ENCODE results near the gene GTF2H2C_2.
"Not testable (repeated sequence)": the region's sequence is repeated elsewhere in the genome, so short reads cannot be mapped to it uniquely, and the experiment has no call there.

GTF2H2C_2 gene

DNA sequence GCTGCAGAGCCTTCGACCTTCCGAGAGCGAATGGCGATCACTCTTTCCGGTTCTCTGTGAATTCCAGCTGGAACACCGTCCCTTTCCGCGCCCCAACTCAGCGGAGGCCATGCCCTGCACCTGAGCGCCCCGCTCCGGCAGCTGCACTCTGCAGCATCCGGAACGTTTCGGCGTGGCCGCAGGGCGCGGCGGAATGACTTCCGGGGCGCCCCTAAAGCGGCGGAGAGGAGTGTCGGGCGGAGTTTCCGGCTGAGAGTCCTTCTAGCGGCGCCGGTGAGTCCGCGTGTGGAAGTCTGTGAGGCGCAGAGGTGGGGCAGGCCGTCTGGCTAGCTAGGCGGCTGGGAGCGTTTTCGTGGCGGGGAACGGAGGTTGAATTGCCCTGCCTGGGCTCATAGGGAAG lies at the start of gene GTF2H2C_2:
GTF2H2C_2 (plus strand) TSS at position 252 of the 400 bp plus-strand sequence.
- DNase-seq (ENCODE audit: low spot score) = not testable (repeated sequence)

DNA sequence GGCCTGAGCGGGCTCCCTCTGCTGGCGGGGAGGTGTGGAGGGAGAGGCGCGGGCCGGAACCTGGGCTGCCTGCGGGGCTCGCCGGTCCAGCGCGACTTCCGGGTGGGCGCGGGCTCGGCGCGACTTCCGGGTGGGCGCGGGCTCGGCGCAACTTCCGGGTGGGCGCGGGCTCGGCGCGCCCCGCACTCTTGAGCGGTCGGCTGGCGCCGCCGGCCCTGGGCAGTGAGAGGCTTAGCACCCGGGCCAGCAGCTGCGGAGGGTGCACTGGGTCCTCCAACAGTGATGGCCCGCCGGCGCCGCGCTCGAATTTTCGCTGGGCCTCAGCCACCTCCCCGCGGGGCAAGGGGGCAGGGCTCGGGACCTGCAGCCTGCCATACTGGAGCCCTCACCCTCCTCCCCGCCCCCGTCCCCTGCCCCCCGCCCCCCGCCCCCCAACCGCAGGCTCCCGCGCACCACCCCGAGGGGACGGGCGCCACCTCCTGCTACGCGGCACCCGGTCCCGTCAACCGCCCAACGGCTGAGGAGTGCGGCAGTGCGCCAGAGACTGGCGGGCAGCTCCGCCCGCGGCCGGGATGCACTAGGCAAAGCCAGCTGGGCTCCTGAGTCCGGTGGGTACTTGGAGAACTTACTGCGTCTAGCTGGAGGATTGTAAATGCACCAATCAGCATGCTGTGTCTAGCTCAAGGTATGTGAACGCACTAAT lies 14.0 kb upstream of the GTF2H2C_2 start:
- DNase-seq (ENCODE audit: low spot score) = not testable (repeated sequence)

DNA sequence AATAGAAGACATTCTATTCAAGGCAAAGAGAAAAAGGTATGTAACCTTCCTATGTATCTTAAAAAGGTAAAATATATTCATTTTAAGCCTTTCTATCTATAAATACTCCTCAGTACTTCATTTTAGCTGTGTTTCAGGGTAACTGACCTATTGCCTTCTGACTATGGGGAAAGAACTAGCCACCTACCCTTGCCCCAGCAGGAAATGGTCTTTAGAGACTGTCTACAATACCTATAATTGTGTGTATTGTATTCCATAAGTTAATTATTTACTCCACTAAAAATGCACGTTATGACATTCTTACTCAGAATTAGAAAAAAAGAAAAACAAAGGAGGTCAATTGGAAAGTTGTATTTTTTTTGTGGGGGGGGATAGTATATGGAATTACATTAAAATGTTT lies 6.2 kb downstream of the GTF2H2C_2 start:
- not testable (repeated sequence) for DNase-seq (ENCODE audit: low spot score)

DNA sequence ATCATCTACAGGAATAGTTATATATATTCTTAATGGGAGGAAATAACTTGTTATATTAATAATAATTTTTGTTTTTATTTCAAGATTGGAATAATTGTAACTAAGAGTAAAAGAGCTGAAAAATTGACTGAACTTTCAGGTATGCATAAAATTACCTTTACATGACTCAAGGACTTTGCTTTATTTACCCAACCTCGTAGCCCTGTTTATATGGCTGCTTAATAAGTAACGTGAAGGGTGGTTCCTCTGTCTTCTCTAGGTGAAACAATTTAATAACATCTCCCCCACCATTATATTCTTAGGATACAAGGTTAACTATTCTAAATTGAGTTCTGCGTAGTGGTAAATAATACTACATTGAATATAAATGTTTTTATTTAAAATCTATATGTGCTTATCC lies 8.0 kb downstream of the GTF2H2C_2 start:
- not testable (repeated sequence) for DNase-seq (ENCODE audit: low spot score)

DNA sequence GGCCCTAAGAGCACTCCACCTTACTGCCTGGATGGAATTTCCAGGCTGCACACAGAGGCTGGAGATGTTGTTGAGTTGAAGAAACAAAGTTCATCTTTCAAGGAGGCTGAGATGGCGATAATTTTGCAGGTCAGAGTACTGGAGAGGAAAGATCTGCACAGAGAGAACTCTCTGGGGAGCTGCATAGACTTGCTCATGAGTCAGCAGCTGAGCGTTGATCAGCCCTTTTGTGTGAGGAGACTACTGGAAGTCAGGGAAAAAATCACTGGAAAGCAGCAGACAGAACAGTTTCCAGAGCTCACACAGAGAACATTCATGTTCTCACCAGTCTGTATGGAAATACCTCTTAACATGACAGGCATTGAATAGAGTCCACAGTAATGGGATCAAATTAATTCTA lies 23.4 kb downstream of the GTF2H2C_2 start:
- not testable (repeated sequence) for DNase-seq (ENCODE audit: low spot score)

DNA sequence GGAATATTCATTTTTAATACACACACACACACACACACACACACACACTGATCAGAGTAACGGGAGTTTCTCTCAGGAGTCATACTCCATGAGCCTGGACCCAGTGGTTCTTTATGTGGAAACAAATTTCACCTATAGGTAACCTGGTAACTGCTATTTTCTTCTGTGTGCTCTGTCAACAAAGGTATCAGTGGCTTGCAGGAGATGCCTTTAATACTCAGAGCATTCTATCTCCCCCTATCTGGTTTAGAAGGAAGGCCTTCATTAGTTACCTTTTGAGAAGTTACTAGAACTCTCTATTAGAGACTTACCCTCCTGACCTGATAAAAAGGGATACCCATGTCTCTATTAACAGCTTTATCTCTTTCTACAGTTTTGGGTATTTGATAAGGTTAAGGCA lies 34.4 kb downstream of the GTF2H2C_2 start:
- DNase-seq (ENCODE audit: low spot score) = not testable (repeated sequence)

DNA sequence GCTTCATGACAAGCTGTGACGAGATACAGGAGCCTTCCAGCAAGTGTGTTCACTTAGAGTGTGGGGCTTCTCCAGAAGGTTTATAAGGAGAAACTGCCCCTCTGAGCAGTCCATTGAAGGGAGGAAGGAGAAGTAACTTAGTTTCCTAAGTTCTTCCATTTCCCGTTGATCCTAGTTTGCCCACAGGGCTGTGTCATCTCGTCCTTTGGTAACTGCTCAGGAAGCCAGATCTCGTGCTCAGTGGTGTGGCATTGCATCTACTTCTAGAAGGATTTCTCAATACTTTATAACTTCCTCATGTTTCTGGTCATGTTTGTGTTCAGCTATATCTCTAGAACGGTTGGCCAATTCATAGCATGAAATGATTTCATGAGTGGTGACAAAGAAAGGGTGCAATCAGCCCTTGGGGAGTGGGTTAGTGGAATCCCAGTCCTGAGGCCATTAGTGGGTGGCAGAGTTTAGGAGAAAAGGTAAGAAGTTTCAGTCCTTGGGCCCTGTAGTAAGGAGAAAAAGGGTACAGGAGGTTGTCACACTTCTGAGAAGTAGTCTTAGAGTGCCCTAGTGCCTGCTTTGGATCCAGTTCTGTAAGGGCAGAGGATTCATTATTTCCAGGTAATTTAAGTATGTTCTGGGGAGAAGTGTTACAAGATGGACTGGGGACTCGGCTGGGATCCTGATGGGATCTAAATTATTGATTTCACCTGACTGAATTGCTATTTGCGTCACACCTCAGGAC lies 36.2 kb downstream of the GTF2H2C_2 start:
- not testable (repeated sequence) for DNase-seq (ENCODE audit: low spot score)

DNA sequence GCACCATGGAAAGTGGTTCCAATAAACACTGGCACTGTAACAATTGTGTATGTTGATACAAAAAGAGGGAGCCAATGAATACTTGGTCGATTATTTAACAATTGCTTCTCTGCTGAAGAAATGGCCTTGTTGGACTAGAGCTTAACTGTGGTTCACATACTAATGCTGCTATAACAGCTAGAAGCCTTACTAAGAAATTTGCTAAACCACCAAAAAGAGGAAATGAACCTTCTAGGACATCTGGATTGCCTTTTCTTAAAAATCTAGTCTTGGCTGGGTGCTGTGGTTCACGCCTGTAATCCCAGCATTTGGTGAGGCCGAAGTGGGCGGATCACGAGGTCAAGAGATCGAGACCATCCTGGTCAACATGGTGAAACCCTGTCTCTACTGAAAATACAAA lies 41.9 kb downstream of the GTF2H2C_2 start:
- not testable (repeated sequence) for DNase-seq (ENCODE audit: low spot score)

DNA sequence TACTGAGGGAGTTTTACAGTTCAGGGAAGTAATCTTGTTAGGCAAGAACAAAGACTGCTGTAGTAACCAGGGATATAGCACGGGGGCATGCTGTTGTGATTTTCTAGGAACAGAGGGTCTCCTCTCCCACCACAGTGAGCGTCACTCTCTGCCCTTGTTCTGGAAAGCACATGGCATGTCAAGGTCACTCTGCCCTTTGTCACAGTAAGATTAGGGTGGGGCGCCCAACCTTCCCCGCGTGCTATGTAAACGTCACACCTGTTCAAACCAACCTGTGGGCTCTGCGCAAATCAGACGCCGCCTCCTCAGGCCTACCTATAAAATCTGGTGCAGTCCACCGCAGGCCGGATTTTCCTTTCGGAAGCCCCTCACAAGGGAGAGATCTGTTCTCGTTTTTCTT lies 44.0 kb downstream of the GTF2H2C_2 start:
- DNase-seq (ENCODE audit: low spot score) = peak; percentile 1

DNA sequence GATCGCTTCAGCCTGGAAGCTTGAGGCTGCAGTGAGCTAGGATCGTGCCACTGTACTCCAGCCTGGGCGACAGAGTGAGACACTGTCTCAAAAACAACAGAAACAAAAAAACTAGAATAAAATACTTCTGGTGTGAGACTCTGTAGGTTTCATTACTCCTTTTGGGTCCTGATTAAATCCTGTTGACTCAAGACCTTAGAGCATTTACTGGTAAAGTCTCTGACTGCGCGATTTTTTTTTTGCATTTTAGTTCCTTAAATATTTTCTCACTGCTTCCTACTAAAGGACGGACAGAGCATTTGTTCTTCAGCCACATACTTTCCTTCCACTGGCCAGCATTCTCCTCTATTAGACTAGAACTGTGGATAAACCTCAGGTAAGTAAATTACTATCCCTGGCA lies 46.8 kb downstream of the GTF2H2C_2 start:
- not testable (repeated sequence) for DNase-seq (ENCODE audit: low spot score)

DNA sequence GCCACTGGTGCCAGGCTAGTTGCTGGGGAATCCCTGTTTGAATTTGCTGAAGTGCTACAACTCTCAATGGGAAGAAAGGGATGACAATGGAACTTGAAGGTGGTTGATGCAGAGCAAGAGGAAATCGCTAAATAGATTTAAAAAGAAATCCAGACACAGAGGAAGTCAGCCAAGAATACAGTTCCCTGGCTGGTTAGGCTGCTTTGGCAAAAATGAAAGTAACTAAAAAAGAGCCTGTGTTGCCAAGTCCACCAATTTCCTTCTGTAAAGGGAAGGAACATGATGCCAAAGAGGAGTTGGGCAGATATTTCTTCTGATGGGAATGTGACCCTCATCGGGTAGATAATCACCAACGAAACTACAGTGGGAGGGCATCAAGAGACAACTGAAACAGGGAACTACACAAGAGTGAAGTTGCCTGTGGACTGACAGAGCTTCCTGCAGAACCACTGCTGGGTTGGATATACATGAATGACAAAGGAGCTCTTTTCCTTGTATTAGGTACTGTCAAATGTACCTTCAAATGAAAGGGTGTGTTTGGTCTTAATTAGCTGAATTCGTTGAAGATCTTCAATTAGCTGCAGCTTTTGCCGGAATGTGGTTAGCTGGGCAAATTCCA lies 49.0 kb downstream of the GTF2H2C_2 start:
- DNase-seq (ENCODE audit: low spot score) = not testable (repeated sequence)

DNA sequence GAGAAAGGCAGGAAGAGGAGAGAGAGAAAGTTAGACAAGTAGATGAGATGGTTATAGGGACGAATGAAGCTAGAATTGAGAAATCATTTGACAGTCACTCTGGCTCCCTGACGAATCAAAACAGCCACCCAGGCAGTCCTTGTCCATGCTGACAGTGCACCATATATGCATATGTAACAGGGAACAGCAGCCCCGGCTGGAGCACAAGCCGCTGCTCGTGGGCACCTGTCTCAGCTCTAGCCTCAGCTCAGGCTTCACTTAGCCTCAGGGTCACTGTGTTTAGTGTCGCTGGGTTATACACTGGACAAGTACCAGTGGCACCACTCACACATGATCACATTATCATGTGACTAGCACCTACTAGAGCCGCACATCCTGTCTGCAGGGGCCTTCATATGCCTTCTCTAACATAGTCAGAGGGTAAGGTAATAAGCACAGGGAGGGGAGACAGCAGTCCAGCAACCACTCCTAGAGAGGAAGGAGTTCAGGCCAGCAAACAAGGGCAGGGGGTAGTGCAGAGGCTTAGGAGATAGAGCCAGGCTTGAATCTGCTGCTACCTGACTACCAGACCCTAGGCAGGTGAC lies 54.9 kb downstream of the GTF2H2C_2 start:
- DNase-seq (ENCODE audit: low spot score) = not testable (repeated sequence)
